Uterus (tissue), 2 donors: ENCODE data around the gene ZPLD1.

Source experiments
- CTCF ChIP-seq, 4 experiments: fragments of 200-600 bp in 2 of 4; fragments of 450-650 bp in 2 of 4; sonication (generic) in 2 of 4; IDR thresholded peaks; one replicate each; pipeline ENCODE4 v1.5.1; 2016 to 2019; ENCODE audit warnings: antibody characterized with exemption in 4 of 4, mild to moderate bottlenecking in 2 of 4, moderate library complexity in 1 of 4
- POLR2A ChIP-seq, 2 donors: fragments of 450-650 bp; IDR thresholded peaks; one replicate each; pipeline ENCODE4 v1.6.1; 2016; ENCODE audit warnings: antibody characterized with exemption in 2 of 2, mild to moderate bottlenecking in 1 of 2, moderate library complexity in 1 of 2

DNA sequence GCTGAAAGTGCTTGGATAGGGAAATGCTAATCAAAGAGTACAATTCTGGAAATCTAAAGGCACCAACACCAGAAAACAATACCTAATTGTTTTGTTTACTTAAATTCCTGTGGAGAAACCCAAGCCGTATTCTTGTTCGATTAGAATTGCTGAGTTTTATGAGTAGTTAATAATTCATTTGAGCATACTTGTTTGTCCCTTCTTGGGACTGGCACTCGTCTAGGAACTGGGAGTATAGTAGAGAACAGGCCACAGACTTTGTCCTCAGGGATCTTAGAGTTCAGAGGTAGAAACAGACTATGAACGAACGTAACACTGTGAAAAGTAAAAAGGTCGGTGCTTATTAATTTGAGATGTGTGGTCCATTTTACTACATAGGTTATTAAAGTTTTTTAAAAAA lies 39.4 kb downstream of the ZPLD1 start:
- no peak for TF ChIP-seq CTCF (IDR thresholded peaks at IDR 0.05)
- no peak for TF ChIP-seq POLR2A (IDR thresholded peaks at IDR 0.05)
